ENCODE results near the gene NF1.
A peak's percentile ranks its signal among the peaks of the same experiment; 100 is the strongest.
"Not testable (repeated sequence)": the region's sequence is repeated elsewhere in the genome, so short reads cannot be mapped to it uniquely, and the experiment has no call there.

The NF1 gene

GRCh38 chr17:31079731-31080130 lies 15.0 kb upstream of the NF1 start:
- no peak for DNase-seq

- no peak for DNase-seq
Measured at GRCh38 chr17:31085563-31085962, 9.2 kb upstream of the NF1 start.

- no peak for DNase-seq
Measured at GRCh38 chr17:31089471-31089870, 5.3 kb upstream of the NF1 start.

GRCh38 chr17:31090650-31091049 lies 4.1 kb upstream of the NF1 start:
- not testable (repeated sequence) for DNase-seq

GRCh38 chr17:31092475-31093064 lies 2.2 kb upstream of the NF1 start:
- no peak for DNase-seq

- DNase-seq: peak in 1 of 2 experiments; percentile 12
Measured at GRCh38 chr17:31093866-31094599, 744 bp upstream of the NF1 start.

GRCh38 chr17:31095236-31096105 lies 694 bp downstream of the NF1 start:
- DNase-seq: no peak

- DNase-seq: no peak
Measured at GRCh38 chr17:31096106-31096436, 1.3 kb downstream of the NF1 start.

GRCh38 chr17:31099016-31099415 lies 4.2 kb downstream of the NF1 start:
- DNase-seq: no peak

GRCh38 chr17:31100840-31101459 lies 6.2 kb downstream of the NF1 start:
- DNase-seq: no peak

- no peak for DNase-seq
Measured at GRCh38 chr17:31101943-31102342, 7.2 kb downstream of the NF1 start.

GRCh38 chr17:31105991-31106390 lies 11.2 kb downstream of the NF1 start:
- DNase-seq: no peak

GRCh38 chr17:31111183-31111582 lies 16.4 kb downstream of the NF1 start:
- no peak for DNase-seq

- no peak for DNase-seq
Measured at GRCh38 chr17:31112001-31112661, 17.4 kb downstream of the NF1 start.

- DNase-seq: not testable (repeated sequence)
Measured at GRCh38 chr17:31113368-31113767, 18.6 kb downstream of the NF1 start.

GRCh38 chr17:31113939-31114338 lies 19.2 kb downstream of the NF1 start:
- no peak for DNase-seq

GRCh38 chr17:31114956-31115555 lies 20.3 kb downstream of the NF1 start:
- DNase-seq: no peak

- no peak for DNase-seq
Measured at GRCh38 chr17:31116167-31116566, 21.4 kb downstream of the NF1 start.

- no peak for DNase-seq
Measured at GRCh38 chr17:31122746-31123145, 28.0 kb downstream of the NF1 start.

- DNase-seq: no peak
Measured at GRCh38 chr17:31126318-31126717, 31.5 kb downstream of the NF1 start.

GRCh38 chr17:31128241-31128640 lies 33.5 kb downstream of the NF1 start:
- no peak for DNase-seq
